Endothelial cell of umbilical vein (primary cell): ENCODE data around the gene CSNK1A1. TPM values are rescaled to one million over a fixed set of nuclear protein-coding genes. Genes with fewer than 3 reads are reported as not detected.

Experiments
- BruUV-seq: library from RNA; stranded (reverse); fragments of 400-500 nt; replicated peaks from 2 replicates; lab custom pipeline; 2021; lab: Mats Ljungman, UMichigan
- CTCF ChIA-PET: fragments of 300-600, 350-600 bp; sonication (Branson Sonifier 250); formaldehyde crosslinking; loops from one replicate; lab custom pipeline; 2021; ENCODE audit warnings: antibody characterized with exemption, inconsistent platforms; lab: Charles Lee
- POLR2A ChIA-PET: fragments of 300-600, 350-600 bp; sonication (Branson Sonifier 250); formaldehyde crosslinking; loops from one replicate; lab custom pipeline; 2021; ENCODE audit warnings: antibody characterized with exemption, inconsistent platforms; lab: Charles Lee
- DNase-seq: peaks from one replicate; pipeline ENCODE4 v3.0.0-alpha.2; 2011; ENCODE audit warnings: low read depth, low spot score
- FAIRE-seq: peaks from 2 replicates; lab custom pipeline; 2011; peaks lifted over from hg19 to GRCh38; lab: Jason Lieb, UNC
- H2AFZ ChIP-seq: 2 replicates; pipeline ENCODE4 v1.6.0; 2012; ENCODE audit warnings: low read depth, low read length, control low read depth, inconsistent platforms
- H3K27ac ChIP-seq: 2 replicates; pipeline ENCODE4 v1.5.1; 2011; ENCODE audit warnings: low read depth, mild to moderate bottlenecking, control low read depth, low read length, moderate library complexity; ENCODE audit not compliant: insufficient read depth
- H3K27me3 ChIP-seq, 2 experiments: 2 replicates each; pipeline versions ENCODE4 v1.6.0 to v1.6.1; 2011; ENCODE audit warnings: low read length in 2 of 2, mixed read lengths in 1 of 2; ENCODE audit not compliant: control insufficient read depth in 2 of 2, insufficient read depth in 2 of 2
- H3K36me3 ChIP-seq, 2 experiments: 2 replicates in 1 of 2; 3 replicates in 1 of 2; pipeline ENCODE4 v1.5.1; 2011; ENCODE audit warnings: low read length in 2 of 2, mild to moderate bottlenecking in 1 of 2, moderate library complexity in 1 of 2; ENCODE audit not compliant: control insufficient read depth in 2 of 2, insufficient read depth in 2 of 2; ENCODE audit errors: extremely low read depth in 1 of 2
- H3K4me1 ChIP-seq: 3 replicates; pipeline ENCODE4 v1.5.1; 2011; ENCODE audit warnings: mild to moderate bottlenecking, low read length; ENCODE audit not compliant: control insufficient read depth, insufficient read depth; ENCODE audit errors: extremely low read depth
- H3K4me2 ChIP-seq: 2 replicates; pipeline ENCODE4 v1.6.1; 2011; ENCODE audit warnings: low read length, control low read depth, mixed read lengths; ENCODE audit not compliant: insufficient read depth
- H3K4me3 ChIP-seq, 3 experiments: fragments of 200-600 bp in 1 of 3; sonication (generic), shearing (Covaris generic) in 1 of 3; replicated peaks in 1 of 3; 2 replicates each; pipeline ENCODE4 v1.5.1; 2011 to 2016; ENCODE audit warnings: control low read depth in 3 of 3, low read length in 3 of 3, mild to moderate bottlenecking in 2 of 3, inconsistent platforms in 1 of 3, low read depth in 1 of 3, moderate library complexity in 1 of 3; ENCODE audit not compliant: insufficient read depth in 1 of 3
- H3K79me2 ChIP-seq: 2 replicates; pipeline ENCODE4 v1.6.0; 2012; ENCODE audit warnings: low read length, inconsistent platforms; ENCODE audit not compliant: control insufficient read depth, insufficient read depth
- H3K9ac ChIP-seq: replicated peaks from 2 replicates; pipeline ENCODE3; 2011; ENCODE audit warnings: low read length, control low read depth; ENCODE audit not compliant: insufficient read depth; ENCODE audit errors: extremely low read depth
- H3K9me1 ChIP-seq: replicated peaks from 3 replicates; pipeline ENCODE4 v1.6.0; 2011; ENCODE audit warnings: mild to moderate bottlenecking, low read length; ENCODE audit not compliant: control insufficient read depth, insufficient read depth; ENCODE audit errors: extremely low read depth
- H3K9me3 ChIP-seq: replicated peaks from 2 replicates; pipeline ENCODE4 v1.5.1; 2012; ENCODE audit warnings: low read length, inconsistent platforms; ENCODE audit not compliant: control insufficient read depth, insufficient read depth
- H4K20me1 ChIP-seq: replicated peaks from 2 replicates; pipeline ENCODE3; 2011; ENCODE audit warnings: mild to moderate bottlenecking, low read length; ENCODE audit not compliant: control insufficient read depth, insufficient read depth; ENCODE audit errors: extremely low read depth
- CTCF ChIP-seq, 2 donors: IDR thresholded peaks; 1 replicate in 1 of 2; 2 replicates in 1 of 2; pipeline ENCODE4 v1.5.1; 2011; ENCODE audit warnings: low read length in 2 of 2, mild to moderate bottlenecking in 2 of 2, moderate library complexity in 2 of 2, control low read depth in 1 of 2, inconsistent platforms in 1 of 2, low read depth in 1 of 2; ENCODE audit not compliant: insufficient read depth in 1 of 2; ENCODE audit errors: extremely low read depth in 1 of 2
- EZH2 ChIP-seq: IDR thresholded peaks from 2 replicates; pipeline ENCODE4 v1.6.1; 2012; ENCODE audit warnings: borderline replicate concordance, low read depth, mild to moderate bottlenecking, moderate library complexity, low read length, inconsistent platforms; ENCODE audit not compliant: severe bottlenecking
- FOS ChIP-seq: IDR thresholded peaks from 2 replicates; pipeline ENCODE4 v1.6.1; 2011; ENCODE audit warnings: mild to moderate bottlenecking, low read length, moderate library complexity, borderline replicate concordance; ENCODE audit not compliant: insufficient read depth
- GATA2 ChIP-seq: IDR thresholded peaks from 2 replicates; pipeline ENCODE4 v1.7.0; 2011; ENCODE audit warnings: low read depth, mild to moderate bottlenecking, moderate library complexity, mixed read lengths, low read length; ENCODE audit not compliant: insufficient read length, insufficient read depth
- JUN ChIP-seq: IDR thresholded peaks from 2 replicates; pipeline ENCODE4 v1.6.1; 2011; ENCODE audit warnings: borderline replicate concordance, low read depth; ENCODE audit not compliant: insufficient read length, insufficient read depth
- MYC ChIP-seq: IDR thresholded peaks from one replicate; pipeline ENCODE4 v1.6.1; 2011; ENCODE audit warnings: mild to moderate bottlenecking, low read depth, low read length
- POLR2A ChIP-seq: IDR thresholded peaks from 2 replicates; pipeline ENCODE4 v1.6.1; 2012; ENCODE audit warnings: low read depth, mild to moderate bottlenecking, control low read depth, low read length
- POLR2AphosphoS5 ChIP-seq: IDR thresholded peaks from 2 replicates; pipeline ENCODE4 v1.6.1; 2012; ENCODE audit warnings: low read depth, mild to moderate bottlenecking, control low read depth, low read length, moderate library complexity; ENCODE audit not compliant: insufficient read depth
- dilution Hi-C: fragments of 300-500 bp; cut with MboI; formaldehyde crosslinking; loops from one replicate; pipeline ENCODE4 v1.15.0; 2019; ENCODE audit warnings: low sequenced_read_pairs; ENCODE audit not compliant: extremely low pct_ligation_motif_present
- intact Hi-C: fragments of 100-400 bp; cut with micrococcal nuclease; formaldehyde crosslinking; loops from one replicate; pipeline ENCODE4 v1.10.0; 2022
- polyA plus RNA-seq, 4 experiments: library from polyadenylated mRNA; depleted of rRNA in 3 of 4; stranded (reverse) in 3 of 4; unstranded in 1 of 4; fragments of >200 nt; gene quantifications; 2 replicates each; pipeline versions ENCODE4 v1.2.1 to v1.2.3, GENCODE V29; 2011 to 2012; ENCODE audit warnings: missing spikeins in 1 of 4
- total RNA-seq: library from RNA; stranded (reverse); gene quantifications from 2 replicates; pipeline ENCODE4 v1.2.3, GENCODE V29; 2021

Gene CSNK1A1
- total and polyA plus RNA-seq, 2 donors (not counting 3 experiments of a cell fraction or from before 2014, with no cell fraction given), result 74.1 to 253 TPM

- POLR2A ChIA-PET, result interaction anchor here (0.7 to 1.9 kb wide), 4 partner anchors 34 to 130 kb away, joined by 3 to 4 read pairs (median 4); partner anchors contain the start of gene ARHGEF37
- BruUV-seq, result no TSS peak
- dilution Hi-C loops, result no loop called here
- intact Hi-C loops, result loop anchor here (1.0 kb wide), 4 partner anchors 10 to 110 kb away; partner anchors contain the start of gene CSNK1A1
- Histone ChIP-seq H3K4me3 (no peak overlapping the region), H3K27ac (peak overlapping the region; percentile 90), H3K36me3 (no peaks in the 10 kb centered on the region), H3K79me2 (no peaks in the 10 kb centered on the region), H3K9me1 (no peaks in the 10 kb centered on the region), H3K9ac (peak overlapping the region; percentile 65), H3K27me3 (no peaks in the 10 kb centered on the region), H3K4me2 (peak overlapping the region; percentile 4), H2AFZ (peak overlapping the region; percentile 25), H3K4me1 (peaks cover 53% of the 10 kb centered on the region), H4K20me1 (no peaks in the 10 kb centered on the region), H3K9me3 (no peaks in the 10 kb centered on the region)
- peak; percentile 45 for TF ChIP-seq POLR2A
- peak; percentile 89 for TF ChIP-seq GATA2
- peak; percentile 85 for TF ChIP-seq POLR2AphosphoS5
- TF ChIP-seq JUN, result no peak
- peak in 1 of 2 donors; percentile 7 for TF ChIP-seq CTCF (IDR thresholded peaks at IDR 0.05; ENCODE audit: extremely low read depth in 1 of 2, insufficient read depth in 1 of 2, low read depth in 1 of 2, low read length in 2 of 2)
- peak; percentile 49 for TF ChIP-seq FOS
- no peak for TF ChIP-seq EZH2
- TF ChIP-seq MYC, result peak; percentile 9
- DNase-seq (peak; percentile 94), FAIRE-seq (peak; percentile 100)
- CTCF ChIA-PET, result interaction anchor here (0.8 to 5.9 kb wide), 9 partner anchors 10 to 110 kb away, joined by 3 to 39 read pairs (median 5); no protein-coding TSS in a partner anchor
Measured at GRCh38 chr5:149452007-149452664, 99.1 kb downstream of the CSNK1A1 start.
